OCI-LY3 (cell line): ENCODE measurements around the gene ZSWIM8.

ENCODE experiments used
- CTCF ChIP-seq: fragments of 200-600, 300-600 bp; sonication (generic); IDR thresholded peaks from 2 replicates; pipeline ENCODE4 v1.5.1; 2014; ENCODE audit warnings: antibody characterized with exemption, low read length, low read depth
- EZH2phosphoT487 ChIP-seq: fragments of 200-600 bp; shearing (Covaris generic); IDR thresholded peaks from 2 replicates; pipeline ENCODE4 v1.6.1; 2018; ENCODE audit warnings: antibody characterized with exemption, mixed run types, low read depth

- no peak for TF ChIP-seq CTCF
- no peak for TF ChIP-seq EZH2phosphoT487
Measured at GRCh38 chr10:73781879-73782748, 3.3 kb upstream of the ZSWIM8 start, which contains the start of gene CHCHD1.
